GM23338 (cell line): ENCODE results near the gene SEC23IP. TPM values are rescaled to one million over a fixed set of nuclear protein-coding genes. Genes with fewer than 3 reads are reported as not detected.

Experiments used
- ATAC-seq: fragments of 200-7000 bp; cut with Tn5 transposase; 3 replicates; pipeline ENCODE4 v1.9.1; 2020
- DNase-seq: peaks from one replicate; pipeline ENCODE4 v3.0.0-alpha.2; 2015; ENCODE audit warnings: low spot score
- H2AFZ ChIP-seq: fragments of 200-600 bp; sonication (generic); 2 replicates; pipeline ENCODE4 v1.8.0; 2016; ENCODE audit warnings: antibody characterized with exemption, mild to moderate bottlenecking, moderate library complexity
- H3F3A ChIP-seq: fragments of 200-600 bp; sonication (generic); replicated peaks from 2 replicates; pipeline ENCODE4 v1.8.0; 2017; ENCODE audit warnings: antibody characterized with exemption, mixed run types, low read depth
- H3K27ac ChIP-seq: fragments of 200-600 bp; sonication (generic); 2 replicates; pipeline ENCODE4 v1.6.1; 2016; ENCODE audit warnings: low read depth
- H3K27me3 ChIP-seq: fragments of 200-600 bp; sonication (generic); 2 replicates; pipeline ENCODE4 v1.8.0; 2016; ENCODE audit warnings: mild to moderate bottlenecking, mixed run types, moderate library complexity; ENCODE audit not compliant: insufficient read depth
- H3K36me3 ChIP-seq: fragments of 200-600 bp; sonication (generic); 2 replicates; pipeline ENCODE4 v1.8.0; 2016; ENCODE audit warnings: mild to moderate bottlenecking; ENCODE audit not compliant: insufficient read depth
- H3K4me1 ChIP-seq: fragments of 200-600 bp; sonication (generic); 2 replicates; pipeline ENCODE4 v1.8.0; 2016; ENCODE audit warnings: mild to moderate bottlenecking, moderate library complexity; ENCODE audit not compliant: insufficient read depth
- H3K4me2 ChIP-seq: fragments of 200-600 bp; sonication (generic); 2 replicates; pipeline ENCODE4 v1.7.1; 2017; ENCODE audit warnings: mixed run types
- H3K4me3 ChIP-seq: fragments of 200-600 bp; sonication (generic); 2 replicates; pipeline ENCODE4 v1.6.1; 2016; ENCODE audit warnings: mixed run types
- H3K79me2 ChIP-seq: fragments of 200-600 bp; sonication (generic); replicated peaks from 2 replicates; pipeline ENCODE4 v1.8.0; 2017; ENCODE audit warnings: mild to moderate bottlenecking; ENCODE audit not compliant: insufficient read depth
- H3K9me2 ChIP-seq: fragments of 200-600 bp; sonication (generic); 2 replicates; pipeline ENCODE4 v1.8.0; 2017; ENCODE audit not compliant: insufficient read depth
- H4K20me1 ChIP-seq: fragments of 200-600 bp; sonication (generic); replicated peaks from 2 replicates; pipeline ENCODE4 v1.8.0; 2017; ENCODE audit warnings: mild to moderate bottlenecking; ENCODE audit not compliant: insufficient read depth
- H3K27ac Mint-ChIP-seq: 2 replicates; pipeline ENCODE4 v1.8.0; 2020; ENCODE audit warnings: inconsistent platforms, mild to moderate bottlenecking, moderate library complexity, mixed read lengths
- H3K27me3 Mint-ChIP-seq: 3 replicates; pipeline ENCODE4 v1.8.0; 2022; ENCODE audit warnings: low read depth, mild to moderate bottlenecking, moderate library complexity, mixed read lengths, inconsistent platforms; ENCODE audit not compliant: insufficient read depth, poor library complexity
- H3K36me3 Mint-ChIP-seq: 3 replicates; pipeline ENCODE4 v1.8.0; 2021; ENCODE audit warnings: low read depth, mild to moderate bottlenecking, inconsistent platforms, moderate library complexity, mixed read lengths
- H3K4me1 Mint-ChIP-seq: 3 replicates; pipeline ENCODE4 v1.8.0; 2020; ENCODE audit warnings: mild to moderate bottlenecking, inconsistent platforms, mixed read lengths
- H3K4me3 Mint-ChIP-seq: 3 replicates; pipeline ENCODE4 v1.8.0; 2021; ENCODE audit warnings: moderate library complexity, mild to moderate bottlenecking, inconsistent platforms, mixed read lengths
- H3K9me3 Mint-ChIP-seq: 3 replicates; pipeline ENCODE4 v1.8.0; 2020; ENCODE audit warnings: moderate library complexity, mild to moderate bottlenecking, inconsistent platforms, mixed read lengths
- CREB1 ChIP-seq: fragments of 250-450 bp; sonication (Bioruptor Pico); IDR thresholded peaks from 2 replicates; pipeline ENCODE4 v1.5.0; 2020; ENCODE audit warnings: low read depth, mild to moderate bottlenecking, moderate library complexity
- ETS1 ChIP-seq: IDR thresholded peaks from 2 replicates; pipeline ENCODE4 v1.6.1; 2016; ENCODE audit warnings: antibody characterized with exemption
- EZH2 ChIP-seq: fragments of 200-600 bp; sonication (generic); IDR thresholded peaks from one replicate; pipeline ENCODE4 v1.8.0; 2017; ENCODE audit warnings: antibody characterized with exemption, mild to moderate bottlenecking, low read depth; ENCODE audit not compliant: unreplicated experiment
- JUNB ChIP-seq: IDR thresholded peaks from one replicate; pipeline ENCODE4 v1.6.1; 2016; ENCODE audit warnings: antibody characterized with exemption; ENCODE audit not compliant: unreplicated experiment
- NANOG ChIP-seq: IDR thresholded peaks from 2 replicates; pipeline ENCODE4 v1.6.1; 2016; ENCODE audit warnings: antibody characterized with exemption, borderline replicate concordance
- POLR2AphosphoS5 ChIP-seq: IDR thresholded peaks from 2 replicates; pipeline ENCODE4 v1.6.1; 2016; ENCODE audit warnings: antibody characterized with exemption, low read depth
- REST ChIP-seq: IDR thresholded peaks from one replicate; pipeline ENCODE4 v1.6.1; 2018; ENCODE audit warnings: antibody characterized with exemption; ENCODE audit not compliant: unreplicated experiment
- STAT1 ChIP-seq: IDR thresholded peaks from one replicate; pipeline ENCODE4 v1.6.1; 2016; ENCODE audit warnings: antibody characterized with exemption; ENCODE audit not compliant: unreplicated experiment
- ZNF114 ChIP-seq: fragments of 250-450 bp; sonication (Bioruptor Pico); IDR thresholded peaks from 2 replicates; pipeline ENCODE4 v1.5.0; 2020; ENCODE audit warnings: mild to moderate bottlenecking, moderate library complexity
- ZNF331 ChIP-seq: fragments of 250-450 bp; sonication (Bioruptor Pico); IDR thresholded peaks from 2 replicates; pipeline ENCODE4 v1.5.0; 2020; ENCODE audit warnings: low read depth, mild to moderate bottlenecking, moderate library complexity
- polyA plus RNA-seq: library from polyadenylated mRNA; unstranded; fragments of >200 nt; fragmentation: Nextera tagmentation; extraction: Ambion mirVana; gene quantifications from 2 replicates; pipeline ENCODE4 v1.2.1, GENCODE V29; 2016
- total RNA-seq: library from RNA; depleted of rRNA; stranded (reverse); fragments of >200 nt; shearing (Covaris generic); gene quantifications from 2 replicates; pipeline ENCODE4 v1.2.3, GENCODE V29; 2014
- TF ChIP-seq, protein P1 (sequence below), 2 experiments: fragments of 200-600 bp in 1 of 2; sonication (generic) in 1 of 2; conservative IDR thresholded peaks; 2 replicates each; pipeline versions ENCODE4 v1.5.1 to v1.6.1; 2016 to 2017; ENCODE audit warnings: antibody characterized with exemption in 2 of 2, low read depth in 2 of 2, mild to moderate bottlenecking in 2 of 2, moderate library complexity in 1 of 2
- TF ChIP-seq, protein P2 (sequence below): fragments of 250-450 bp; sonication (Bioruptor Pico); IDR thresholded peaks from 2 replicates; pipeline ENCODE4 v1.5.0; 2020; ENCODE audit warnings: mild to moderate bottlenecking, moderate library complexity

Gene SEC23IP
- total and polyA plus RNA-seq, 2 experiments from 2014 or later = 35.2 to 35.6 TPM

DNA sequence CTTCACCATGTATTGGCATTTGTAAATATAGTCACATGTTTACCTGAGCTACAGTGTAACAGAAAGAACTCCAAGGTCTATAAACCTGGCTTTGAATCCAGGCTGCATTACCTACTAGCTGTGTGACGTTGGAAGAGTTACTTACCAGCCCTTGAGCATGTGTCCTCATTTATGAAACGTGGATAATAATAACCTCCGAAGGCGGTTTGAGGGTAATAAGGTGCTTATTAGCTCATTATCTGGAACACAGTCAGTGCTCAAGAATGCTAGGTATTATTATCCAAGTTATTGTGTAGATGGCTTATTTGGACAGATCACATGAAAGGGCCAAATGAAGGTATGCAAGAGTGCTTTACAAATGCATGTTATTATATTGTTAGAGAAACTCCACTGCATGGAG lies 64.9 kb downstream of the SEC23IP start:
- Histone ChIP-seq H3K27ac (no peak overlapping the region), H3K4me2 (no peak overlapping the region), H3K4me1 (no peaks in the 10 kb centered on the region), H4K20me1 (no peaks in the 10 kb centered on the region), H3K4me3 (no peak overlapping the region), H3K79me2 (no peaks in the 10 kb centered on the region), H3K36me3 (no peaks in the 10 kb centered on the region), H3K9me2 (peaks cover 2% of the 10 kb centered on the region; the same call in 1 of the 2 replicates), H3K27me3 (no peaks in the 10 kb centered on the region), H3F3A (no peaks in the 10 kb centered on the region), H2AFZ (no peak overlapping the region)
- no peaks in the 10 kb centered on the region; the same call in 2 of the 3 replicates for H3K36me3 Mint-ChIP-seq
- ATAC-seq = no peak
- H3K4me3 Mint-ChIP-seq = no peak overlapping the region
- no peak for DNase-seq
- no peaks in the 10 kb centered on the region for H3K4me1 Mint-ChIP-seq
- TF ChIP-seq STAT1 = no peak
- no peak for TF ChIP-seq CREB1
- no peak for TF ChIP-seq POLR2AphosphoS5
- no peak for TF ChIP-seq REST
- TF ChIP-seq, protein P1, sequence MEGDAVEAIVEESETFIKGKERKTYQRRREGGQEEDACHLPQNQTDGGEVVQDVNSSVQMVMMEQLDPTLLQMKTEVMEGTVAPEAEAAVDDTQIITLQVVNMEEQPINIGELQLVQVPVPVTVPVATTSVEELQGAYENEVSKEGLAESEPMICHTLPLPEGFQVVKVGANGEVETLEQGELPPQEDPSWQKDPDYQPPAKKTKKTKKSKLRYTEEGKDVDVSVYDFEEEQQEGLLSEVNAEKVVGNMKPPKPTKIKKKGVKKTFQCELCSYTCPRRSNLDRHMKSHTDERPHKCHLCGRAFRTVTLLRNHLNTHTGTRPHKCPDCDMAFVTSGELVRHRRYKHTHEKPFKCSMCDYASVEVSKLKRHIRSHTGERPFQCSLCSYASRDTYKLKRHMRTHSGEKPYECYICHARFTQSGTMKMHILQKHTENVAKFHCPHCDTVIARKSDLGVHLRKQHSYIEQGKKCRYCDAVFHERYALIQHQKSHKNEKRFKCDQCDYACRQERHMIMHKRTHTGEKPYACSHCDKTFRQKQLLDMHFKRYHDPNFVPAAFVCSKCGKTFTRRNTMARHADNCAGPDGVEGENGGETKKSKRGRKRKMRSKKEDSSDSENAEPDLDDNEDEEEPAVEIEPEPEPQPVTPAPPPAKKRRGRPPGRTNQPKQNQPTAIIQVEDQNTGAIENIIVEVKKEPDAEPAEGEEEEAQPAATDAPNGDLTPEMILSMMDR (conservative IDR thresholded peaks at IDR 0.05; ENCODE audit: low read depth in 2 of 2) = no peak
- no peak for TF ChIP-seq ETS1
- no peak for TF ChIP-seq EZH2
- no peak for TF ChIP-seq JUNB
- TF ChIP-seq ZNF331 (CRISPR knock-in tag) = no peak
- no peak for TF ChIP-seq NANOG
- no peak for TF ChIP-seq ZNF114 (CRISPR knock-in tag)
- TF ChIP-seq, protein P2, sequence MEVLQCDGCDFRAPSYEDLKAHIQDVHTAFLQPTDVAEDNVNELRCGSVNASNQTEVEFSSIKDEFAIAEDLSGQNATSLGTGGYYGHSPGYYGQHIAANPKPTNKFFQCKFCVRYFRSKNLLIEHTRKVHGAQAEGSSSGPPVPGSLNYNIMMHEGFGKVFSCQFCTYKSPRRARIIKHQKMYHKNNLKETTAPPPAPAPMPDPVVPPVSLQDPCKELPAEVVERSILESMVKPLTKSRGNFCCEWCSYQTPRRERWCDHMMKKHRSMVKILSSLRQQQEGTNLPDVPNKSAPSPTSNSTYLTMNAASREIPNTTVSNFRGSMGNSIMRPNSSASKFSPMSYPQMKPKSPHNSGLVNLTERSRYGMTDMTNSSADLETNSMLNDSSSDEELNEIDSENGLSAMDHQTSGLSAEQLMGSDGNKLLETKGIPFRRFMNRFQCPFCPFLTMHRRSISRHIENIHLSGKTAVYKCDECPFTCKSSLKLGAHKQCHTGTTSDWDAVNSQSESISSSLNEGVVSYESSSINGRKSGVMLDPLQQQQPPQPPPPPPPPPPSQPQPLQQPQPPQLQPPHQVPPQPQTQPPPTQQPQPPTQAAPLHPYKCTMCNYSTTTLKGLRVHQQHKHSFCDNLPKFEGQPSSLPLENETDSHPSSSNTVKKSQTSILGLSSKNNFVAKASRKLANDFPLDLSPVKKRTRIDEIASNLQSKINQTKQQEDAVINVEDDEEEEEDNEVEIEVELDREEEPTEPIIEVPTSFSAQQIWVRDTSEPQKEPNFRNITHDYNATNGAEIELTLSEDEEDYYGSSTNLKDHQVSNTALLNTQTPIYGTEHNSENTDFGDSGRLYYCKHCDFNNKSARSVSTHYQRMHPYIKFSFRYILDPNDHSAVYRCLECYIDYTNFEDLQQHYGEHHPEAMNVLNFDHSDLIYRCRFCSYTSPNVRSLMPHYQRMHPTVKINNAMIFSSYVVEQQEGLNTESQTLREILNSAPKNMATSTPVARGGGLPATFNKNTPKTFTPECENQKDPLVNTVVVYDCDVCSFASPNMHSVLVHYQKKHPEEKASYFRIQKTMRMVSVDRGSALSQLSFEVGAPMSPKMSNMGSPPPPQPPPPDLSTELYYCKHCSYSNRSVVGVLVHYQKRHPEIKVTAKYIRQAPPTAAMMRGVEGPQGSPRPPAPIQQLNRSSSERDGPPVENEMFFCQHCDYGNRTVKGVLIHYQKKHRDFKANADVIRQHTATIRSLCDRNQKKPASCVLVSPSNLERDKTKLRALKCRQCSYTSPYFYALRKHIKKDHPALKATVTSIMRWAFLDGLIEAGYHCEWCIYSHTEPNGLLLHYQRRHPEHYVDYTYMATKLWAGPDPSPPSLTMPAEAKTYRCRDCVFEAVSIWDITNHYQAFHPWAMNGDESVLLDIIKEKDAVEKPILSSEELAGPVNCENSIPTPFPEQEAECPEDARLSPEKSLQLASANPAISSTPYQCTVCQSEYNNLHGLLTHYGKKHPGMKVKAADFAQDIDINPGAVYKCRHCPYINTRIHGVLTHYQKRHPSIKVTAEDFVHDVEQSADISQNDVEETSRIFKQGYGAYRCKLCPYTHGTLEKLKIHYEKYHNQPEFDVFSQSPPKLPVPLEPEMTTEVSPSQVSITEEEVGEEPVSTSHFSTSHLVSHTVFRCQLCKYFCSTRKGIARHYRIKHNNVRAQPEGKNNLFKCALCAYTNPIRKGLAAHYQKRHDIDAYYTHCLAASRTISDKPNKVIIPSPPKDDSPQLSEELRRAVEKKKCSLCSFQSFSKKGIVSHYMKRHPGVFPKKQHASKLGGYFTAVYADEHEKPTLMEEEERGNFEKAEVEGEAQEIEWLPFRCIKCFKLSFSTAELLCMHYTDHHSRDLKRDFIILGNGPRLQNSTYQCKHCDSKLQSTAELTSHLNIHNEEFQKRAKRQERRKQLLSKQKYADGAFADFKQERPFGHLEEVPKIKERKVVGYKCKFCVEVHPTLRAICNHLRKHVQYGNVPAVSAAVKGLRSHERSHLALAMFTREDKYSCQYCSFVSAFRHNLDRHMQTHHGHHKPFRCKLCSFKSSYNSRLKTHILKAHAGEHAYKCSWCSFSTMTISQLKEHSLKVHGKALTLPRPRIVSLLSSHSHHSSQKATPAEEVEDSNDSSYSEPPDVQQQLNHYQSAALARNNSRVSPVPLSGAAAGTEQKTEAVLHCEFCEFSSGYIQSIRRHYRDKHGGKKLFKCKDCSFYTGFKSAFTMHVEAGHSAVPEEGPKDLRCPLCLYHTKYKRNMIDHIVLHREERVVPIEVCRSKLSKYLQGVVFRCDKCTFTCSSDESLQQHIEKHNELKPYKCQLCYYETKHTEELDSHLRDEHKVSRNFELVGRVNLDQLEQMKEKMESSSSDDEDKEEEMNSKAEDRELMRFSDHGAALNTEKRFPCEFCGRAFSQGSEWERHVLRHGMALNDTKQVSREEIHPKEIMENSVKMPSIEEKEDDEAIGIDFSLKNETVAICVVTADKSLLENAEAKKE (CRISPR knock-in tag) = no peak
- peaks cover 4% of the 10 kb centered on the region for H3K27me3 Mint-ChIP-seq
- no peak overlapping the region for H3K27ac Mint-ChIP-seq
- H3K9me3 Mint-ChIP-seq = no peaks in the 10 kb centered on the region; the same call in 2 of the 3 replicates
